ENCODE data around the gene GAB2. TPM values are rescaled to one million over a fixed set of nuclear protein-coding genes. Genes with fewer than 3 reads are reported as not detected.

The GAB2 gene
- total and polyA plus RNA-seq, 10 of the 15 experiments (the other 5 are each of a cell fraction or from before 2014, with no cell fraction given) = 0.69 to 12.6 (median 3.8) TPM

DNA sequence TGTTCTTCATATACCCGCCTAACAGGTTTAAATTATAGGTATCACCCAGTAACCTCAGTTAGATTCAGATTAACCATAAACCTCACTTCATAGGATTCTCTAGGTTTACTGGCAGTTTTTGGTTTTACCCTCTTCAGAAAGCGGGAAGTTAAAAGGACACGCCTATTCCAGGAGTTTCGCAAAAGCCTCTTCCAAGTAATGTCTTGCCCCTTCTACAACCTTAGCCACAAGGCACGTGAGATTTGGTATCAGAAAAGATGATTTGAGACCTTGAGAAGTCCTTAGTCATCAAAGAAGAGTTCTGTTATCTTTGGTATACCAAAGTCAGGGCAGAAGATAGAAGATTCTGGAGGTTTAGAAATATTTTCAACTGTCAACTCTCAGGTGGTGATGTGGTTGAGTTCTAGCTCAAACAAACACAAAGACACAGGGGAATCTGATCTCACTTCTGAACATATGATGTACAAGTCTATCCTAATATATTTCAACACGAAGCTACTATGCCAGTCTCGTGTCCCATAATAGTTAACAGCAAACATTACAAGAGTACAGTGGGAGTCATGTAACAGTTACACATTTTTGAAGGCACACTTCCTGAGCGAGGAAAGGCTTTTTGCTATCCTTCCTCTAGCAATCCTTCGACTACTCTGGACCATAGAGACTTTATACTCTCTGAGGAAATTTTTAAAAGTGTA lies 125.4 kb downstream of the GAB2 start:
- no peak for DNase-seq (ENCODE audit: low read depth, low spot score)

More for the DNA sequence above, 125.4 kb downstream of the GAB2 start:
- in situ Hi-C loops (cut with MboI) (no loop called here), intact Hi-C loops (cut with micrococcal nuclease; ENCODE audit: unreplicated experiment) (no loop called here)
- FAIRE-seq = no peak
- ATAC-seq = no peak
- no peak overlapping the region for H3K27ac ChIP-seq (ENCODE audit: control insufficient read depth, insufficient read depth)
- TF ChIP-seq SIN3A (IDR thresholded peaks at IDR 0.05; ENCODE audit: low read depth, low read length) (no peak), MYC (IDR thresholded peaks at IDR 0.05; ENCODE audit: insufficient read depth, insufficient read length, insufficient replicate concordance, low read length, severe bottlenecking) (no peak), MEF2A (IDR thresholded peaks at IDR 0.05; ENCODE audit: insufficient read depth, low read depth, low read length) (no peak), YBX1 (IDR thresholded peaks at IDR 0.05) (no peak), POU2F2 (IDR thresholded peaks at IDR 0.05; ENCODE audit: borderline replicate concordance, low read depth, low read length) (no peak)
- TF ChIP-seq, protein P1, sequence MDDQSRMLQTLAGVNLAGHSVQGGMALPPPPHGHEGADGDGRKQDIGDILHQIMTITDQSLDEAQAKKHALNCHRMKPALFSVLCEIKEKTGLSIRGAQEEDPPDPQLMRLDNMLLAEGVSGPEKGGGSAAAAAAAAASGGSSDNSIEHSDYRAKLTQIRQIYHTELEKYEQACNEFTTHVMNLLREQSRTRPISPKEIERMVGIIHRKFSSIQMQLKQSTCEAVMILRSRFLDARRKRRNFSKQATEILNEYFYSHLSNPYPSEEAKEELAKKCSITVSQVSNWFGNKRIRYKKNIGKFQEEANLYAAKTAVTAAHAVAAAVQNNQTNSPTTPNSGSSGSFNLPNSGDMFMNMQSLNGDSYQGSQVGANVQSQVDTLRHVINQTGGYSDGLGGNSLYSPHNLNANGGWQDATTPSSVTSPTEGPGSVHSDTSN (IDR thresholded peaks at IDR 0.05; ENCODE audit: insufficient replicate concordance, low read depth, low read length) = no peak
- TF ChIP-seq, protein P2, sequence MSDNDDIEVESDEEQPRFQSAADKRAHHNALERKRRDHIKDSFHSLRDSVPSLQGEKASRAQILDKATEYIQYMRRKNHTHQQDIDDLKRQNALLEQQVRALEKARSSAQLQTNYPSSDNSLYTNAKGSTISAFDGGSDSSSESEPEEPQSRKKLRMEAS (IDR thresholded peaks at IDR 0.05; ENCODE audit: low read depth, low read length) = no peak
- ChIA-PET SMC1A (ENCODE audit: uncharacterized antibody, unreplicated experiment) (interaction anchor here (0.9 kb wide), 1 partner anchor 13 kb away, joined by 3 read pairs; no protein-coding TSS in a partner anchor), CTCF (no interaction called here), POLR2A (interaction anchor here (0.9 kb wide), 1 partner anchor 12 kb away, joined by 3 read pairs; no protein-coding TSS in a partner anchor), RAD21 (ENCODE audit: unreplicated experiment) (no interaction called here)
- no peak overlapping the region for H2AFZ ChIP-seq (ENCODE audit: control insufficient read depth, low read depth, low read length)
- WGBS (ENCODE audit: insufficient coverage, insufficient replicate concordance, low lambda C conversion rate, missing lambda C conversion rate) = 58% methylated on average over 9 of the region's 9 CpGs
- no peaks in the 10 kb centered on the region; the same call in 1 of the 3 replicates for H3K9me3 ChIP-seq (replicated peaks; ENCODE audit: control insufficient read depth, insufficient read depth, low read length)
- H3K4me3 ChIP-seq = no peak overlapping the region
- H3K79me2 ChIP-seq (ENCODE audit: control insufficient read depth, insufficient read depth, low read length) = no peaks in the 10 kb centered on the region
- H3K4me1 ChIP-seq (ENCODE audit: control insufficient read depth, insufficient read depth, low read length) = no peaks in the 10 kb centered on the region
- no peaks in the 10 kb centered on the region for H4K20me1 ChIP-seq (ENCODE audit: control insufficient read depth, insufficient read depth)
- H3K36me3 ChIP-seq (ENCODE audit: control insufficient read depth in 2 of 2, insufficient read depth in 2 of 2, low read length in 1 of 2) = no peaks in the 10 kb centered on the region
- no peaks in the 10 kb centered on the region for H3K27me3 ChIP-seq (replicated peaks in 1 of 2; ENCODE audit: control insufficient read depth in 2 of 2, insufficient read depth in 2 of 2, low read length in 1 of 2)
- no peak overlapping the region for H3K4me2 ChIP-seq (ENCODE audit: control insufficient read depth, insufficient read depth)
- no TSS peak for BruUV-seq (replicated peaks)
- no peak overlapping the region for H3K9ac ChIP-seq (ENCODE audit: control insufficient read depth, insufficient read depth, low read length)
